GM18951 (cell line): ENCODE data around the gene SLC4A7.

Experiments used
- POLR2A ChIP-seq: IDR thresholded peaks from 4 replicates; pipeline ENCODE4 v1.6.1; 2011; ENCODE audit warnings: mild to moderate bottlenecking; ENCODE audit not compliant: insufficient read length, insufficient read depth; ENCODE audit errors: extremely low read depth
- in situ Hi-C: fragments of 300-500 bp; cut with MboI; formaldehyde crosslinking; loops from one replicate; pipeline ENCODE4 v1.12.0; 2022; ENCODE audit warnings: low sequenced_read_pairs, mixed read lengths, inconsistent platforms; ENCODE audit not compliant: unreplicated experiment

Gene SLC4A7

GRCh38 chr3:27479806-27480543, 4.2 kb downstream of the SLC4A7 start:
- TF ChIP-seq POLR2A, result no peak
- in situ Hi-C loops, result no loop called here

GRCh38 chr3:27471923-27472550, 12.1 kb downstream of the SLC4A7 start:
- no peak for TF ChIP-seq POLR2A
- in situ Hi-C loops, result no loop called here

- TF ChIP-seq POLR2A, result no peak
- in situ Hi-C loops, result no loop called here
Measured at GRCh38 chr3:27468283-27468886, 15.8 kb downstream of the SLC4A7 start.

GRCh38 chr3:27467545-27467944, 16.6 kb downstream of the SLC4A7 start:
- in situ Hi-C loops, result no loop called here
- TF ChIP-seq POLR2A, result no peak

GRCh38 chr3:27464646-27465045, 19.5 kb downstream of the SLC4A7 start:
- in situ Hi-C loops, result no loop called here

GRCh38 chr3:27462228-27462627, 22.0 kb downstream of the SLC4A7 start:
- in situ Hi-C loops, result no loop called here

More at GRCh38 chr3:27464646-27465045, 19.5 kb downstream of the SLC4A7 start:
- TF ChIP-seq POLR2A, result no peak

GRCh38 chr3:27458929-27459328, 25.3 kb downstream of the SLC4A7 start:
- TF ChIP-seq POLR2A, result no peak
- in situ Hi-C loops, result no loop called here

More at GRCh38 chr3:27462228-27462627, 22.0 kb downstream of the SLC4A7 start:
- no peak for TF ChIP-seq POLR2A

- TF ChIP-seq POLR2A, result no peak
- in situ Hi-C loops, result no loop called here
Measured at GRCh38 chr3:27456554-27456953, 27.6 kb downstream of the SLC4A7 start.

- no peak for TF ChIP-seq POLR2A
- in situ Hi-C loops, result no loop called here
Measured at GRCh38 chr3:27454914-27455313, 29.3 kb downstream of the SLC4A7 start.

GRCh38 chr3:27454461-27454860, 29.7 kb downstream of the SLC4A7 start:
- in situ Hi-C loops, result no loop called here
- no peak for TF ChIP-seq POLR2A

- in situ Hi-C loops, result no loop called here
Measured at GRCh38 chr3:27452368-27453090, 31.7 kb downstream of the SLC4A7 start.

GRCh38 chr3:27451842-27452241, 32.3 kb downstream of the SLC4A7 start:
- in situ Hi-C loops, result no loop called here
- no peak for TF ChIP-seq POLR2A

More at GRCh38 chr3:27452368-27453090, 31.7 kb downstream of the SLC4A7 start:
- TF ChIP-seq POLR2A, result no peak

GRCh38 chr3:27451251-27451650, 32.9 kb downstream of the SLC4A7 start:
- in situ Hi-C loops, result no loop called here

More at GRCh38 chr3:27451251-27451650, 32.9 kb downstream of the SLC4A7 start:
- TF ChIP-seq POLR2A, result no peak
